ENCODE measurements around the gene TCP11L1.

DNA sequence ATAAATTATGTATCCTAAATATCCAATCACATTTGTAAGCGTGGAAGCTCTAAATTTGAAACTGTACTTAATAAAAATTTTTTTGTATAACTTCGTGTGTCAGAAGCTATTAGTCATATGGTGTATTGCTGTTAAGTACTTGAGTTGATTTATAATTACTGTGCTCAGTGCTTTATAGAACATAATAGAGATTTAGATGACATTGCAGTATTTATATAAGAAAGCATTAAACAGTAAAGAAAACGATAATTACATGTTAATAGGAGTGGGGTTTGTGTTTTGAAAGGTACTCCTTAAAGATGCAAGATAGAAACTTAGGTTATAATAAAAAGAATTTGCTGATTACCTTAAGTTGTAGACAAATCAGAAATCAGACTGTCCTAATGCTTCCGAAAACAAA is 5.9 kb upstream of the TCP11L1 start:
- TF ChIP-seq EZH2 (IDR thresholded peaks at IDR 0.05; ENCODE audit: borderline replicate concordance, insufficient read depth, low read depth, low read length, poor library complexity, severe bottlenecking) = no peak
- TF ChIP-seq, protein P1, sequence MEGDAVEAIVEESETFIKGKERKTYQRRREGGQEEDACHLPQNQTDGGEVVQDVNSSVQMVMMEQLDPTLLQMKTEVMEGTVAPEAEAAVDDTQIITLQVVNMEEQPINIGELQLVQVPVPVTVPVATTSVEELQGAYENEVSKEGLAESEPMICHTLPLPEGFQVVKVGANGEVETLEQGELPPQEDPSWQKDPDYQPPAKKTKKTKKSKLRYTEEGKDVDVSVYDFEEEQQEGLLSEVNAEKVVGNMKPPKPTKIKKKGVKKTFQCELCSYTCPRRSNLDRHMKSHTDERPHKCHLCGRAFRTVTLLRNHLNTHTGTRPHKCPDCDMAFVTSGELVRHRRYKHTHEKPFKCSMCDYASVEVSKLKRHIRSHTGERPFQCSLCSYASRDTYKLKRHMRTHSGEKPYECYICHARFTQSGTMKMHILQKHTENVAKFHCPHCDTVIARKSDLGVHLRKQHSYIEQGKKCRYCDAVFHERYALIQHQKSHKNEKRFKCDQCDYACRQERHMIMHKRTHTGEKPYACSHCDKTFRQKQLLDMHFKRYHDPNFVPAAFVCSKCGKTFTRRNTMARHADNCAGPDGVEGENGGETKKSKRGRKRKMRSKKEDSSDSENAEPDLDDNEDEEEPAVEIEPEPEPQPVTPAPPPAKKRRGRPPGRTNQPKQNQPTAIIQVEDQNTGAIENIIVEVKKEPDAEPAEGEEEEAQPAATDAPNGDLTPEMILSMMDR (IDR thresholded peaks at IDR 0.05) = no peak
